ENCODE results near the gene RHOF. TPM values are rescaled to one million over a fixed set of nuclear protein-coding genes. Genes with fewer than 3 reads are reported as not detected.

Gene RHOF
- total RNA-seq, 4 donors from 2014 or later = 3.2 to 20.4 (median 6.2) TPM

DNA sequence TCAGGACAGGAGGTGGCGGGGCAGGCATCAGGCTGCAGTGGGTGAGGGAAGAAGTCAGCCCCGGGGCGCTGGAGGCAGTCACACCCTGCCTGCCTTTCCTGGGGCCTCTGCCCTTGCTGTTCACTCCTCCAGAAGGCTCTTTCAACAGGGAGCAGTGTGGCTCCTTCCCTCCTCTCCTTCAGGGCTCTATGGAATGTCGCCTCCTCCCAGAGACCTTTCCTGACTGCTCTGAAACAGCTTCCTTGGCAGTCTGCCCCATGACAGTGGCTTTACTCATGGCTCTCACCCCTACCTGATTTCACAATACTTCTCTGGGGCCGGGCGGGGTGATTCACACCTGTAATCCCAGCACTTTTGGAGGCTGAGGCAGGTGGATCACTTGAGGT, 7.1 kb downstream of the RHOF start:
- 5 to 18% methylated on average over 3 to 4 of the region's 6 CpGs for WGBS, 2 donors
- H3K27me3 ChIP-seq = no peaks in the 10 kb centered on the region
- H3K9me3 ChIP-seq = no peaks in the 10 kb centered on the region
- H3K4me1 ChIP-seq = peaks cover 19 to 84% (median 41%) of the 10 kb centered on the region in 3 donors
- H3K4me3 ChIP-seq = no peak overlapping the region
- TF ChIP-seq CTCF (IDR thresholded peaks at IDR 0.05) (no peak), POLR2A (IDR thresholded peaks at IDR 0.05) (no peak)
- peak overlapping the region; percentile 77 to 83 (median 80) for H3K27ac ChIP-seq
- no peak for DNase-seq
- no peaks in the 10 kb centered on the region for H3K36me3 ChIP-seq
- intact Hi-C loops (cut with DNase I) = no loop called here

DNA sequence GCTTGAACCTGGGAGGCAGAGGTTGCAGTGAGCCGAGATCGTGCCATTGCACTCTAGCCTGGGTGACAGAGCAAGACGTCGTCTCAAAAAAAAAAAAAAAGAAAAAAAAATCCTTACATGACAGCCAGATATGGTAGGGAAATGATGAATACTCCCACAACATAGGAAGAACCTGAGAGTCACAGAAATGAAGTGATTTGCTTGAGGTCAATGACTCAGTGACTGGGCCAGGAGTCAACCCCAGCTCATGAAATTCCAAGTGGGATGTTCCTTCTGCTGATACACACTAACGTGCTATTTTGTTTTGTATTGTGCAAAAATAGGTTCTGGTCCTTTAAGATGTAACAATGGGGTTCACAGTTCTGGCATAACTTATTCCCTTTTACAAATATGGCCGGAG, 9.0 kb downstream of the RHOF start:
- peaks cover 22 to 80% (median 45%) of the 10 kb centered on the region in 3 donors for H3K4me1 ChIP-seq
- no peaks in the 10 kb centered on the region for H3K27me3 ChIP-seq
- no peak for TF ChIP-seq CTCF (IDR thresholded peaks at IDR 0.05)
- TF ChIP-seq POLR2A (IDR thresholded peaks at IDR 0.05) = no peak
- no peak for DNase-seq
- H3K9me3 ChIP-seq = no peaks in the 10 kb centered on the region
- intact Hi-C loops (cut with DNase I) = no loop called here
- H3K4me3 ChIP-seq = no peak overlapping the region
- 21 to 33% methylated on average over 6 of the region's 6 CpGs for WGBS, 2 donors
- peaks cover 0 to 14% (median 0%) of the 10 kb centered on the region in 3 donors for H3K36me3 ChIP-seq
- H3K27ac ChIP-seq = peak overlapping the region; percentile 39 to 83 (median 64)

- H3K4me1 ChIP-seq = peaks cover 20 to 78% (median 45%) of the 10 kb centered on the region in 3 donors
- H3K9me3 ChIP-seq = no peaks in the 10 kb centered on the region
- intact Hi-C loops (cut with DNase I) = no loop called here
- H3K27ac ChIP-seq = peak overlapping the region in 3 of 4 donors; percentile 28 to 83 (median 53)
- no peaks in the 10 kb centered on the region for H3K27me3 ChIP-seq
- peaks cover 0 to 21% (median 0%) of the 10 kb centered on the region in 3 donors for H3K36me3 ChIP-seq
- no peak for DNase-seq
- H3K4me3 ChIP-seq = no peak overlapping the region
- TF ChIP-seq CTCF (IDR thresholded peaks at IDR 0.05) = no peak
- no peak for TF ChIP-seq POLR2A (IDR thresholded peaks at IDR 0.05)
- WGBS, 2 donors = 45 to 46% methylated on average over 6 of the region's 6 CpGs
These were observed 9.7 kb downstream of the RHOF start for GRCh38 chr12:121783766-121784165.

DNA sequence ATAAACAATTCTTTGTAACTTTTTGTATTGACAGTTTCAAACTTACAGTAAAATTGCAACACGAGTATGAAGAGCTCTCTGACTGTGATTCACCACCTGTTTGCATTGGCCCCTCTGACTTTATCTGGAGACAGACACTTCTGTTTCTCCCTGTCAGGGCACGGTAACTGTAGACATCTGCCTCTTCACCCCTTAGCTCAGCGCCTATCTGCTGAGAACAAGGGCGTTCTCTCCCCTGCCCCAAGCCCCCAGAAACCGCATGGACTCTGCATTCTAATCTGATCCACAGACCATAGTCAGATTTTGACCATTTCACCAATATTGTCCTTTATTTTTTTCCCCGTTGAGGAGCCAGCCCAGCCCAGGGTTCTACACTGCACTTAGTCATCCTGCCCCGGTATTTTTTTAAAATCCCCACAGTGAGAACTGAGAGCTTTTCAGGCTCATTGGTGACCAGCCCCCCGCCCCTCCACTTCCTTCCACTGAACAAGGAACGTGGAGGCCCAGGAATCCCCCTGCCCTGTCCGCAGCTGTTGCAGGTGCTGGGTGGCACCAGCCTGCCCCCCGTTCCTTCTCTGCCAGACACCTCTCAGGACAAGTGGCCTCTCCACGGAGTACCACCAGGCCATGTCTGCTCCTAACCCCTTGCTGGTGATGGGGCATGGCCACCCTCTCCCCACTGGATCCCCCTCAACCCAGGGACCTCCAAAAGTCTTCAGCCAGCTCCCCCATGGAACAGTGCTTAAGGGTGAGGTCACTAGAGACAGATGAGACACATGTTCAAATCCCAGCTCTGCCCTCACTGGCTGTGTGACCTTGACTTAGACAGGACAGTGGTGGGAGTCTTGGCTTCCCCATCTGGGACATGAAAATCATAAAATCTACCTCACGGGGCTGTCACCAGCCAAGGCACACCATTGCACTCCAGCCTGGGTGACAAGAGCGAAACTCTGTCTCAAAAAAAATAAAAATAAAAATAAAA, 11.2 kb downstream of the RHOF start:
- no peak for DNase-seq
- TF ChIP-seq CTCF (IDR thresholded peaks at IDR 0.05) (no peak), POLR2A (IDR thresholded peaks at IDR 0.05) (no peak)
- no peak overlapping the region for H3K4me3 ChIP-seq

DNA sequence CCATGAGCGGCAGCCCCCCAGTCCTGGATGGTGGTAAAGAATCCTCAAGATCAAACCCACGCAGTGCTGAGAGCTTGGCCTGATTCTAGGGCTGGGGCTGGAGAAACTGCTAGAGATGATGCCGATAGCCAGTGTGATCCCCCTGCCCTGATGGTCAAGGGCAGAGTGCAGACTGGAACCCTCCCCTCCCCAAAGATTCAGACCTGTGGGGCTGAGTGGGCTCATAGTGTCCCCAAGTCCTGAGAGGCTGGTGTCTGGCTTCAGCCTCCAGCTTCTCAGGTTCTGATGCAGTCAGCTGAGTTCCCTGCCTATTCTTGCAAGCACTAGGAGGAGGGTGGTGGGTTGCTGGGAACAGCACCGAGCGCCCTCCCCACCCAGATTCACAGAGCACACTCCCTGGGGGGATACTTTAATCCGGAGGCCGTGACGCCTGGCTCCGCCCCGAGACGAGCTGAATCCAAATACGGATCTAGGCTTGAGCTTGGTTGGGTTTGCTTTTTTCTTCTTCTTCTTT, 11.9 kb downstream of the RHOF start:
- Histone ChIP-seq H3K27me3 (no peaks in the 10 kb centered on the region), H3K9me3 (no peaks in the 10 kb centered on the region), H3K4me1 (peaks cover 14 to 57% (median 39%) of the 10 kb centered on the region in 3 donors), H3K36me3 (peaks cover 0 to 24% (median 0%) of the 10 kb centered on the region in 3 donors), H3K4me3 (peak overlapping the region in 1 of 4 donors; percentile 34), H3K27ac (peak overlapping the region; percentile 21 to 77 (median 76))
- no peak for TF ChIP-seq CTCF (IDR thresholded peaks at IDR 0.05)
- TF ChIP-seq POLR2A (IDR thresholded peaks at IDR 0.05) = no peak
- DNase-seq = no peak
- intact Hi-C loops (cut with DNase I) = no loop called here
- 19 to 26% methylated on average over 9 to 12 of the region's 12 CpGs for WGBS, 2 donors

More for the DNA sequence above, 11.2 kb downstream of the RHOF start:
- no peaks in the 10 kb centered on the region for H3K9me3 ChIP-seq
- intact Hi-C loops (cut with DNase I) = no loop called here
- 25 to 28% methylated on average over 9 to 10 of the region's 14 CpGs for WGBS, 2 donors
- H3K36me3 ChIP-seq = peaks cover 0 to 24% (median 0%) of the 10 kb centered on the region in 3 donors
- H3K27ac ChIP-seq = peak overlapping the region; percentile 28 to 77 (median 76)
- no peaks in the 10 kb centered on the region for H3K27me3 ChIP-seq
- H3K4me1 ChIP-seq = peaks cover 16 to 63% (median 45%) of the 10 kb centered on the region in 3 donors

Measured in esophagus squamous epithelium (tissue), 5 donors.